AG09319 (cell line): Measurements from ENCODE around the gene CTSW.

Experiments
- DNase-seq: peaks from one replicate; pipeline ENCODE4 v3.0.0-alpha.2; 2010; ENCODE audit warnings: low read depth; ENCODE audit errors: extremely low read depth
- TF ChIP-seq, protein P1 (sequence below): IDR thresholded peaks from 2 replicates; pipeline ENCODE4 v1.5.1; 2011; ENCODE audit warnings: low read depth, mild to moderate bottlenecking, inconsistent platforms, low read length, moderate library complexity

Gene CTSW

GRCh38 chr11:65864706-65865471 lies 14.7 kb upstream of the CTSW start:
- no peak for DNase-seq
- TF ChIP-seq, protein P1, sequence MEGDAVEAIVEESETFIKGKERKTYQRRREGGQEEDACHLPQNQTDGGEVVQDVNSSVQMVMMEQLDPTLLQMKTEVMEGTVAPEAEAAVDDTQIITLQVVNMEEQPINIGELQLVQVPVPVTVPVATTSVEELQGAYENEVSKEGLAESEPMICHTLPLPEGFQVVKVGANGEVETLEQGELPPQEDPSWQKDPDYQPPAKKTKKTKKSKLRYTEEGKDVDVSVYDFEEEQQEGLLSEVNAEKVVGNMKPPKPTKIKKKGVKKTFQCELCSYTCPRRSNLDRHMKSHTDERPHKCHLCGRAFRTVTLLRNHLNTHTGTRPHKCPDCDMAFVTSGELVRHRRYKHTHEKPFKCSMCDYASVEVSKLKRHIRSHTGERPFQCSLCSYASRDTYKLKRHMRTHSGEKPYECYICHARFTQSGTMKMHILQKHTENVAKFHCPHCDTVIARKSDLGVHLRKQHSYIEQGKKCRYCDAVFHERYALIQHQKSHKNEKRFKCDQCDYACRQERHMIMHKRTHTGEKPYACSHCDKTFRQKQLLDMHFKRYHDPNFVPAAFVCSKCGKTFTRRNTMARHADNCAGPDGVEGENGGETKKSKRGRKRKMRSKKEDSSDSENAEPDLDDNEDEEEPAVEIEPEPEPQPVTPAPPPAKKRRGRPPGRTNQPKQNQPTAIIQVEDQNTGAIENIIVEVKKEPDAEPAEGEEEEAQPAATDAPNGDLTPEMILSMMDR: no peak

DNA sequence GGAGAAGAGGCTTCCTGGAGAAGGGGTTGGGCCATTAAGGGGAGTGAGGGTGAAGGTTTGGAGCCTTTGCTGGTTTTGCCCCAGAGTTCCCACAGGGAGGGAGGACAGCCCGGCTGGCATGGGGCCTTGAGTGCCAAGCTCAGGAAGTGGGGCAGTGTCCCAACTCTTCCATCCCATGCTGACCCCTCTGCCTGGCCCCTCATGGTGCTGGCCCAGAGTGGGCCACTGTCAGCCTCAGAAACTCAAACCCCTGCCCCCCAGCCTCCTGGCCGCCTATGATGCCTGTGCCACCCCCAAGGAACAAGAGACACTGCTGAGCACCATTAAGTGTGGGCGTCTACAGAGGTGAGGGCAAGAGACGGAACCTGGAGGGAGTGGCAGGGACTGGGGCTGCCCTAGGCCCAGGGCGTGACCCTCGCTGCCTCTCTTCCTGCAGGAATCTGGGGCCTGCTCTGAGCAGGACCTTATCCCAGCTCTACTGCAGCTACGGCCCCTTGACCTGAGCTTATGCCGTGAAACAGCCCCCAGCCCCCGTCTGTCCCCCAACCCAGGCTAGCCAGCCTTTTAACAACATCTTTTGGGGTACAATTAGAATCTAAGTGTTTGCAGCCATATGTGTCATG lies 14.0 kb upstream of the CTSW start:
- no peak for DNase-seq
- TF ChIP-seq, protein P1: no peak

GRCh38 chr11:65866509-65867283 lies 12.9 kb upstream of the CTSW start:
- TF ChIP-seq, protein P1: no peak
- DNase-seq: no peak

DNA sequence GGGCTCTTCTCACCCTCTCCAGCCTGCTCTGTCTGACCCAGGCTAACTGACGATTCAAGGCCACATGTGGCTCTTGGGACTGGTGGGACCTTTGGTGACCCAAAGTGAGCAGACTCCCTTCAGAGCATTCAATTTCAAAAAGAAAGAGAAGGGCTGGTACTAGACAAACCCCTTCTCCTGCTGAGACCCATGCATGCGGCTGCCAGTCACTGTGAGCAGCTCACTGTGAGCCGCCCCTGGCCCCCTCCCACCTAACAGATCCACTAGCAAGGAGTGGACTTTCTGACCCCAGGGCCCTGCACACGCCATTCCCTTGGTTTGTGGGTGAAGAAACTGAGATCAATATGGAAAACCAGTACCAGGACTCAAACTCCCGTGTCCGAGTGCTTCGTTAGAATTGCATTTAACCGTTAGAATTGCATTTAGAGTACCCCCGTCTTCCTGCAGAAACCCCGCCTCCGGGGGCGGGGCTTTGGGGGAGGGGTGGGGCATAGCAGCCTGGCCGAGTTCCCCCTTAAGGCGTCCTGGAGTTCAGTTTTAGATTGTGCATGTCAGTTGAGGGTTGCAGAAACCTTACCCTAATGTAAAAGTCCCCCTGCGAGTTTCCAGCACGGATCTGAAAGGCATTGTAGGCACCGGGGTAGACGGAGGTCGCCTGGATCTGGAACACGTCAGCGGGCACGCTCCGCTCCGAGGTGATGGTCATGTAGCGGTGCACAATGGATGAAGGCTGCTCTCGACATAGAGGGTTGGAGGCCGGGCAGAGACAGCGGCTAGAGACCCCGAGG lies 12.2 kb upstream of the CTSW start:
- TF ChIP-seq, protein P1: no peak
- no peak for DNase-seq

DNA sequence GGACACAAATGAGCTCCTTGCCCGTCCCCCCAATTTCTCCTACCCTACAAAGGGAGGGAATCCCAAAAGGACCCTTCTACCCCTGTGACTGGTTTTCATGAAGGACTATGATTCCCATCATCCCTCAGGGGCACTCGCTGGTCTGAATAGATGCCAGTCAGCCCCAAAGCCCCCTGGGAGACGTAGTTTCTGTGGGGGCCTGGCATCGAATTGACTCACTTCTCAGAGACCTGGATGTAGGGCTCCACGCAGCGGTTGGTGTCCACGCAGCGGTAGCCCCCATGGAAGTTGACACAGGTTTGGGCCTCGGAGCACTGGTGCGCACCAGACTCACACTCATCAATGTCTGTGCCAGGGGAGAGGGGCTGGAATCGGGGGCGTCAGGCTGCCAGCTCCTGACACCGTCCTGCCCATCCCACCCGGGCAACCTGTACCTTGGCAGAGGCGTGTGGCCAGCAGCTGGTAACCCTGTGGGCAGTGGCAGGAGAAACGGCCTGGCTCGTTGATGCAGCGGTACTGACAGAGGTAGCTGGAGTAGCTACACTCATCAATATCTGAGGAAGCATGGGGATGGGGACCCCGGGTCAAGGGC lies 11.5 kb upstream of the CTSW start:
- no peak for DNase-seq
- TF ChIP-seq, protein P1: no peak

GRCh38 chr11:65868907-65869306 lies 10.7 kb upstream of the CTSW start:
- TF ChIP-seq, protein P1: no peak
- no peak for DNase-seq
